HG02798 (cell line): ENCODE data around the gene INIP.
"Not testable (repeated sequence)": the region's sequence is repeated elsewhere in the genome, so short reads cannot be mapped to it uniquely, and the experiment has no call there.

ENCODE experiments used
- ATAC-seq: cut with Tn5 transposase; IDR thresholded peaks from one replicate; pipeline ENCODE4 v1.9.1; 2021; ENCODE audit warnings: mild to moderate bottlenecking; ENCODE audit not compliant: unreplicated experiment, poor library complexity

The INIP gene

DNA sequence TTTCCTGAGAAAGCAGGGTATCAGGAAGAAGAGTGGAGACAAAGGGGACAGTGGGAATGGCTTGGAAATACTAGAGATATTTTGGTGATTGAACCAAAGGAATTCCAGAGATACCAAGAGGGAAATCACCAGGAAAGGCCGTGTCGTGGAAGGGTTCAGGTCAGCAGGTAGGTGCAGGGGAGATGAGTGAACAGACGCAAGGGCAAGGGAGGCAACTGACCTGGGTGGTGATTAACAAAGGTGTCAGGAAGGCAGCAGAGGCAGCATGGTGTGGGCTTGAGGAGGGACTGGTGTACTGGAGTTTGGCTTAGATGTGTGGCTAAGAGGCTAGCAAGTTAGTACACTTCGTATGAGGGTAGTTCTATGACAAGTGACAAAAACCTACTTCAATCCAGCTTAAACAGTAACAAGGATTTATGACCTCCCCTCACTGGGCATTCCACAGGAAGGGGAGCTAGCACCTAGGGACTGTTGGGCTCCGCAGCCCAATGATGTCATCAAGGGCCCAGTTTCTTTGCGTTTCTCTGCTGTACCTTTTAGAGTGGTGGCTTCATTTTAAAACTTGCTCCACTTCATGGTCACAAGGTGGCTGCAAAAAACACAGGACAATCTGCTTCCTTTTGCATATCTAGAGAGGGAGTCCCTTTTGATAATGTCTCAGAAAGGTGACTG, 37.0 kb downstream of the INIP start:
- no peak for ATAC-seq

- no peak for ATAC-seq
Observed at GRCh38 chr9:112677040-112677439, 40.9 kb downstream of the INIP start.

- not testable (repeated sequence) for ATAC-seq
Observed at GRCh38 chr9:112673221-112673620, 44.7 kb downstream of the INIP start.

- ATAC-seq = no peak
Observed at GRCh38 chr9:112670991-112671625, 46.8 kb downstream of the INIP start.

DNA sequence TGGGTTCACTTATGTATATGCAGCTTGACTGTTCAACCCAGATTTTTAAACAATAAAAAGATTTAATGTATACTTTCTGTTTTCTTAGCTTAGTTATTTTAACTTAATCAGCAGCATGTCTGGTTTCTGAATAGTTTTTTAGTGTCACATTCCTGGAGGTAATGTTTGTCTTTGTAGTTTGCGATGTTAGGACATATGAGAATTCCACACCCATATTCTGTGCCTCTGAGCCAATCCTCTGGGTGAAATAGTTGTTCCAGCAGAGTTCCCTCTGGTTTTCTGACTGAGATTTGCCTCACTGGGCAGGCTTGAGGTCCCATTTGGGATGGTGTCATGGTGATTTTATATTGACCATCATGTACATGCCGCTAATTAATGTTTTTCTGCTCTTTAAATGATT, 48.6 kb downstream of the INIP start:
- no peak for ATAC-seq

GRCh38 chr9:112665347-112665746, 52.6 kb downstream of the INIP start:
- ATAC-seq = no peak

DNA sequence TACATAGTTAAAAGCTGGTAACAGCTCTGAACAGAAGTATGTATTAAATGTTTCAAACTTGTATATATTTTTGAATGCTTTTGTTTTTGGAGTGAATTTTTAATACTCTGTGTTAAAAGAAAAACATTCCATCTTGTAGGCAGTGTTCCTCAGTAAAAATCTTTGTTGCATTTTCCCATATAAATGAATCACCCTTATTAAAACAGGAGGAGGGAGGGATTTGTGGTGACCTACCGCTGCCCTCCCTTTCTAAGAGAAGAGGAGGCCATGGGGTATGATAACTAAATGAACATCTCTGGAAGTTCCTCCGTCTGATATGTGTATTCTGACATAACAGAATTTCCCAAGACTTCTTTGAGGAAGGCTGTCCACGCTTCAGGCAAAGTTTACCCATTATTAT, 53.4 kb downstream of the INIP start:
- no peak for ATAC-seq

DNA sequence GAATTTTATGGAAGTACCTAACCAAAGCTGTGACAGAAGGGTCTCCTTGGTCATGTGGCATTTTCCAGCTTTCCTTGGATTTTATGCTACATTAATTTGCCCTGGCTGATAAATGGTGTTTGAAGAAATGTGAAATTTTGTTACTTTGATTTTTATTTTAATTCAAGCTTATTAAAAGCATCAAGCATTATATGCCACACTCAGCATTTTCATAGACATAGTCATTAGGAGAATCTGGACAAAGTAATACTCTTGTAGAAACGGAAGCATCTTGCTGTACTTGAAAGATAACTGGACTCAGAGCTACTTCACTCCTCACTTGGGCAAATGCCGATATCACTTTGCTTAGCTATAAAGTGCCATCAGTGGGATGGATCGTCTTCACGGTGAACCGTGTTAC, 54.2 kb downstream of the INIP start:
- ATAC-seq = no peak

GRCh38 chr9:112659906-112660305, 58.0 kb downstream of the INIP start:
- no peak for ATAC-seq

GRCh38 chr9:112655668-112656067, 62.2 kb downstream of the INIP start:
- ATAC-seq = no peak

DNA sequence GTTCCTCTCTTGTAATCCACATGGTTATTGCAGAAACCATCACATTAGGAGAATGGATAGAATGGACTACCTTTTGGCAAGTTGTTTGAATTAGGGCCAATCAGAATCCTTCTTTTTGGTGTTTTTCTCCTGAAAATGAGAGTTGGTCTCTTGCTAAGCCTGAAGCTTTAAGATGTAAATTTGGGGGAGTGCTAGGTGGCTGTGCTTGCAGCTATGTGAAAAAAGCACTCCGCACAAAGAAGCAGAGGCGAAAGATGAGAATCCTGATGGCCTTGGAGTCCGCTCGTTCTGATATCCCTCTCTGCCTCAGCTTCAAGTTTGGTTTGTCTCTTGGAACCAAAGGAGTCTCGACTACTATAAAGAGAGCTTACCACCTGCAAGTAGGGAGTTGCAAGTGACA, 63.6 kb downstream of the INIP start:
- ATAC-seq = no peak

DNA sequence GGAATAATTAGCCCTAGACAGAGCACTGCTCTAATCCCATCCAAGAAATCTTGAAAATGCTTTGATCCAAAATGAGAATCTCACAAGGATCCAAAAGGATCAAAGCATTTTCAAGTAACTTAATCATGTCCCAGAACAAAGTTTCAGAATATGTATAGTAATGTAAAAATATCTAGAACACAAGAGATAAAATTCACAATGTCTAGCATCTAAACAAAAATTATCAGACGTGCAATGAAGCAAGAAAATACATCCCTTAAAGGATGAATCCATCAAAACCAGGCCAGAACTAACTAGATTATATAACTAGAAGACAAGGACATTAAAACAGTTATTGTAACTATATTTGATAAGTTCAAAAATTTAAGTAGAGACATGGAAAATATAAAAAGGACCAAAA, 69.3 kb downstream of the INIP start:
- ATAC-seq = no peak

DNA sequence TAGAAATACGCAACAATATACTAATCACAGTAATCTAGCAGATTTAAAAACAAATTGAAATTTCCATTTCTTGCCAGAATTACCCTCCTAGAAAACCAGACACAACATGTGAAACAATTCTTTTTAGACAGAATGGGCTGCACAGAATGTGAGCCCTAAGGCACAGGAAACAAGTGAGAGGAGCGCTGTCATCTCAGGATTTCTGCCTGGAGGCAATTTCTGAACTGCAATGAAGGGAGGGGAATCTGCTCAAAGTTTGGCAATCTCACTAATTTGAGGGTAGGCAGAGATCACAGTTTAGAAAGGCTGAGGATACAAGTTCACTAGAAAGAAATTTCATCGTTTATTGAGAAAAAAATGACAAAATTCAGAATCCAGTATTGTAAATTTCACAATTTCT, 70.3 kb downstream of the INIP start:
- no peak for ATAC-seq

DNA sequence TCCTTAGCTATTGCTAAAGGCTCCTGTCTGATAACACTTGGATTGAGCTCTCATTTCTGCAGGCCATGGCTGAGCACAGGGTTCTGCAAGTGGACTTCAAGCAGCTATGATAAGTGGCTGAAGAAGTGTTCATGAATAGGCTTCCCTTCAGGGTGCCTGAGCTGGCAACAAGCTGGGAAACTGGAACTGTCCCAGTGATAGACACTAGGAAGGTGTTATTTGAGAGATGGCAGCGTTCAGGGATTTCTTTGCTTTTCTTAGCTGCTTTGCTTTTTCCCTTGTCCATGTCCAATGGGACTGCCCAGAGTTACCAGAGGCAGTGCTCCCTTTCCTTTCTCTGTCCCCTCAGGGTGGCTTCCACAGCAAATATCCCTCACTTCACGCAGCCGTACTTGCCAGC, 75.8 kb downstream of the INIP start:
- no peak for ATAC-seq

DNA sequence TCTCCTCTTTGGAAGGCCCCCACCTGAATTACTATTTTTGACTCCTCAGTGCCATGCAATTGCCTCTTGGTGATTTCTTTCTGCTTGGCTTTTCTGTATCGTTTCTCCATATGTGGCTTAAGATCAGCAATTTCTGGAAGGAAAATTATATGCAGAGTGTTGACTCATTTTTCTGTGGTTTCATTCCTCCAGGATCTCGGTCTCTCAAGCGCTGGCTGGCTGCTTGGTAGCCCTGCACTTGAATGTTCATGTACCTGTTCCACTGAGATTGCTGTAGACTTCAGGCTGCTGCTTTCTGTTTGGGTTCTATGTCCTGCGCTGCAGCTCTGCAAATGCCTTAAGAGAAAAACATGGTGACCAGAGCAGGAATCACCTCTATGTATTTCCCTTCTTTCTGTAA, 77.6 kb downstream of the INIP start:
- no peak for ATAC-seq
